ENCODE measurements around the gene FAM210A.
A peak's percentile ranks its signal among the peaks of the same experiment; 100 is the strongest.
"Not testable (repeated sequence)": the region's sequence is repeated elsewhere in the genome, so short reads cannot be mapped to it uniquely, and the experiment has no call there.

Gene FAM210A

DNA sequence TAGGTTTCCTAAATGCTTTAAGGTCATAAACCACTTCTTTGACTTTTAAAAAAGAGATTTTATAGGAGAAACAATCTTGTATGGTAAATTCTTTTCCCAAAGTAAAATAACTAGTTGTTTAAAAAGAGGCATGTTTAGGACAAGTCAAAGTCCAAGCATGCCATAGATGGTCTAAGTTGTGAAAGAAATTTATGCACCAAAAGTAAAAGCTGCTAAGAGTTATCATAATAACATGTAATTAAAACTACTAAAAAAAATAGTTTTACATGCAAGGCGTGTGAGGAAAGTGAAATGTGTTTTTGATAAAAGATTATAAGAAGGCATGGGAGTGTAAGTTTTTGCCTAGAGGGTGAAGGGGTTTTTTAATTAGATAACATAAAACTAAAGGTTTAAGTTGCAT, 22.5 kb downstream of the FAM210A start:
- no peak for DNase-seq (ENCODE audit: low read depth)

GRCh38 chr18:13700153-13700552, 26.2 kb downstream of the FAM210A start:
- no peak for DNase-seq (ENCODE audit: low read depth)

DNA sequence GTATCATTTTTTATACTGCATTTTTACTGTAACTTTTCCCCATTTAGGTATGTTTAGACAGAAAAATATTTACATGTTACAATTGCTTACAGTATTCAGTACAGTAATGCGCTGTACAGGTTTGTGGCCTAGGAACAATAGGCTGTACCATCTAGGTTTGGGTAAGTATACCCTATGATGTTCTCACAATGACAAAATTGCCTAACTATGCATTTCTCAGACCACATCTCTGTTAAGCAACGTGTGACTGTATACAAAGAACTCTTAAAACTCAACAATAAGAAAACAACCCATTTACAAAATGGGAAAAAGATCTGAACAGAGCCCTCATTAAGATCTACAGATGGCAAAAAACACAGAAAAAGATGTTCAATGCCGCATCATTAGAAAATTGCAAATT, 29.4 kb downstream of the FAM210A start:
- no peak for DNase-seq (ENCODE audit: low read depth)

DNA sequence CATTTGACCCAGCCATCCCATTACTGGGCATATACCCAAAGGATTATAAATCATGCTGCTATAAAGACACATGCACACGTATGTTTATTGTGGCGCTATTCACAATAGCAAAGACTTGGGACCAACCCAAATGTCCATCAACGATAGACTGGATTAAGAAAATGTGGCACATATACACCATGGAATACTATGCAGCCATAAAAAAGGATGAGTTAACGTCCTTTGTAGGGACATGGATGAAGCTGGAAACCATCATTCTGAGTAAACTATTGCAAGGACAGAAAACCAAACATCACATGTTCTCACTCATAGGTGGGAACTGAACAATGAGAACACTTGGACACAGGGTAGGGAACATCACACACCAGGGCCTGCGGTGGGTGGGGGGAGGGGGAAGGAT, 31.0 kb downstream of the FAM210A start:
- DNase-seq (ENCODE audit: low read depth), result not testable (repeated sequence)

- not testable (repeated sequence) for DNase-seq (ENCODE audit: low read depth)
Measured at GRCh38 chr18:13690060-13690459, 36.3 kb downstream of the FAM210A start.

- DNase-seq (ENCODE audit: low read depth), result no peak
Measured at GRCh38 chr18:13688191-13689136, 37.9 kb downstream of the FAM210A start.

DNA sequence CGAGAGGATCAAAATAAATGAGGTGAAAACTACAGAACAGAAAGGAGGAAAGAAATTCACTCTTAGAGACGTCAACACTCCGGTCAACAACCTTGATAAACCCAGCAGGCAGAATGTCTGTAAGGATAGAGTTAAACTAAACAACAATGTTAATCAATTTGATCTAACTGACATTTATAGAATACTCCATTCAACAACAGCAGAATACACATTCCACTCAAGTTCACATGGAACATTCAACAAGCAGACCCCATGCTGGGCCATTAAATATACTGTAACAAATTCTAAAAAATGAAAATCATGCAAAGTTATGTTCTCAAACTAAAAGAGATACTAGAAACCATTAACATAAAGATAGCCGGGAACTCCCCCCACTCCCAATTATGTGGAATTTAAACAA, 41.8 kb downstream of the FAM210A start:
- DNase-seq (ENCODE audit: low read depth), result no peak

DNA sequence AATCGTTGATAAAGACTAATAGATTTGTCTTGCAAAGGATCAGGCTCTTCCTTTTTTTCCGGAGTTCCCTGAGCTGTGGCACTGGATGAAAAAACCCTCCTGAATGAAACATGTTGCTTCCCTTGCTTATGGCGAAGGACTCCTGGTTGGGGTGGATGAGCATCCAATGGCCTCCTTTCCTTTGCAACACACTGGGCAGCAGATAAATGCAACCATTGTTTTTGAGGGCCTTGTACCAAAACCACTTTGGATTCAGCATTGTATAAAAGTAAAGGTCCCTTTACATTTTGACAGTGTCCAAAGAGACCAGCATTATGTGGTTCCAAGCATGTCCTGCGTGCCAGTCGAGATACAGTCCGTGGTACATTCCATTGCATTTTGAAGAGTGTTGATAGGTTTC, 44.7 kb downstream of the FAM210A start:
- no peak for DNase-seq (ENCODE audit: low read depth)

DNA sequence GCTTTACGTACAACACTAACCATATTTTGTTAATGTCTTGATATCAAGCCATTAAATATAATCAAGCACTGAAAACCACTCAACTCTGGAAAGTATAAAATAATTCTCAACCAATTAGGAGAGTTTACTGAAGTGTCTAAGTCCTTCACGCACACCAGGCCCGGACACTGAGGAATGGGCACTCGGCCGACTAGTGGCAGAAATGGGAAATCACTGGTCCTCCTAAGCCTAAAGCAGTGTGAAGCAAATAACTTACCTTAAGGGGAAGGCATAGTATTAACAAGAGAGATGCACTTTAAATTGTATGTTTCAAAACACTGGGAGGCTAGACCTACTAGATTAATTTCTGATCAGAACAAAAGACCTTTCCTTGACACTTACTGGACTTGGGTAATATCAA, 45.7 kb downstream of the FAM210A start:
- DNase-seq (ENCODE audit: low read depth), result no peak

DNA sequence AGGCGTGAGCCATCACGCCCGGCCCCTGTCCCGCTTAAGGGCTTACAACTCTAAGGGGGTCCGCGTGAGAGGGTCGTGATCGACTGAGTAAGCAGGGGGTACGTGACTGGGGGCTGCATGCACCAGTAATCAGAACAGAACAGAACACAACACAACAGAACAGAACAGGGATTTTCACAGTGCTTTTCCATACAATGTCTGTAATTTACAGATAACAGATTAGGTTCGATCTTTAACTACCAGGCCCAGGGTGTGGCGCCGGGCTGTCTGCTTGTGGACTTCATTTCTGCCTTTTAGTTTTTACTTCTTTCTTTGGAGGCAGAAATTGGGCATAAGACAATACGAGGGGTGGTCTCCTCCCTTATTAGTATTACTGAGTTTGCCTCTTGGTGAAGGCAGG, 49.0 kb downstream of the FAM210A start:
- DNase-seq (ENCODE audit: low read depth), result not testable (repeated sequence)

DNA sequence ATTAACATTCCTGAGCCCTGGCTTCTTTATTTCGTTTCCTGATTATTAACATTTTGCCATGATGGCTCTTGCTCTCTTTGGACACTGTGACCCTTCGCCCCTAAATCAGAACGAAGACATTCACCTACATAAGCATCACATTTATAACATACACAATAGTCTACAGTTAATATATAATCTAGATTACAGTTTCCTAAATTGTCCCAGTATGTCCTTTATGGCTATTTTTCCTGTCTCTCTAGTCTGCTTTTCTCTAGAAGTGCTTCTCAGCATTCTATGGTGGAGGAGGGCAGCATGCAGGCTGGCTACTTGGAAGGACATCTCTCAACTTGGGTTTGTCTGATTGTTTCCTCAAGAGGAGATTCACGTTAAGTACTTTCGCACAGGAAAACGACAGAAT, 49.9 kb downstream of the FAM210A start:
- no peak for DNase-seq (ENCODE audit: low read depth)

DNA sequence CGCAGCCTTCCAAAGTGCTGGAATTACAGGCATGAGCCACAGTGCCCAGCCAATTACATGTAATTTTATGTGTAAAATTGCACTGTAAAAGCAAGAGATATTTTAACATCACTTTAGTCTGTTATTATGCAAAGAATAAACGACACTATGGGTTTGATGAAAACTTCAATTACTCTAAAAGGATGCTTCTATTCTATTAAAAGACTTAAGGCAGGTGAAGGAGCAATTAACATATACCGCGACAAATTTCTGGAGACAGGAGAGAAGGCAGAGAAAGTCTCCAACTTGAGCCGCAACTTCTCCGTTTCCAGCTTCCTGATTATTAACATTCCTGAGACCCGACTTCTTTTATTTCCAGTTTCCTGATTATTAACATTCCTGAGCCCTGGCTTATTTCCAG, 53.7 kb downstream of the FAM210A start:
- no peak for DNase-seq (ENCODE audit: low read depth)

DNA sequence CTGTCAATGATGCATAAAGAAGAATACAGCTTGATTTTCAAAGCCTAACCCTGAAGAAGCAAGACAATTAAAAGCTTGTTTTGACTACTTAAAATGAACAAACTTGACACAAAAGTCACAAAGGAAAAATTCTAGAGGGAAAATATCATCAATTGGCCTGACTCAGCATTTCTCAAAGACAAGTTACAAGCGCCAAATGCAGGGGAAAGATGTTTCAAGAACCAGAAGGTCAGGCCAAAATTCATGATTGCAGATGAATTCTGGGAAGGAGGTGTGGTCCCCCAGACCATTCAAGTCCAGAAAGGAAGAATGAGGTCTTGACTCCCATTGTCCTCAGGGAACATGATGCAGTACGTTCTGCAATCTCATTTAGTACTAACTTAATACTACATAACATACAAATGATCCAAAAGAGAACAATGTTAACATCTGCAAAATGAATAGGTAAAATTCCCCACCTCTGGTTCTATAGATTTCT, 64.5 kb downstream of the FAM210A start:
- no peak for DNase-seq (ENCODE audit: low read depth)

DNA sequence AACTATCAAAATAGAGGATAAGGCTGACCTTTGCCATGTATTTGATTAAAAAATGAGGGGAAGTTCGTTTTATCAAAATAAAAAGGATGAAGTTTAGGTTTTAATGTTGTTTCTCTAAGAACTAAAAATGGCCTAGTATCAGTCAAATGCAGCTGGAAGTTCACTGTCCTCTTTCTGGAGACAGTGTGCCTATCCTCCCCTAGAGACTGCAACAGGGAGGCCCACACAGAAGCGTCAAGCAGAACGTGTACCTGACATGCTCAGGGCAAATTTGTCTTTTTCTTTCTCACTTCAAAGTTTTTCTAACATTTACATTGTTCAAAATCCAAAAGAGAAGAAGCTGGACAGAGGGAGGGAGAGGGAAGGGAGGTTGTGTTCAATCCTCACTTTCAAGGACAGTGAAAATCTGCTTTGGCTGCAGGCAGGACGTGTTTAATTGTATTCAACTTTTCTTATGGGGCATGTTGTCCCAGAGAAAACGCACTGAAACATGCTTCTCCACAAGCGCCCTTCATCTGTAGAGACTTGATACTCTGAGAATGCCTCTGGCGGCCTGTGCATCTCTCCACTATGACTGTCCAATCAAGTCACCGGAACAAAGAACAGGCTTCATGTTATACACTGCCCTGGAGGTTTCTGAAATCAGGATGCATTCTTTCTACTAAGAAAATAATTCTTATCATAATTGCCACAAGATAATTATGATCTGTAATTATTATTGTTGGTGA, 65.1 kb downstream of the FAM210A start:
- DNase-seq (ENCODE audit: low read depth), result no peak

DNA sequence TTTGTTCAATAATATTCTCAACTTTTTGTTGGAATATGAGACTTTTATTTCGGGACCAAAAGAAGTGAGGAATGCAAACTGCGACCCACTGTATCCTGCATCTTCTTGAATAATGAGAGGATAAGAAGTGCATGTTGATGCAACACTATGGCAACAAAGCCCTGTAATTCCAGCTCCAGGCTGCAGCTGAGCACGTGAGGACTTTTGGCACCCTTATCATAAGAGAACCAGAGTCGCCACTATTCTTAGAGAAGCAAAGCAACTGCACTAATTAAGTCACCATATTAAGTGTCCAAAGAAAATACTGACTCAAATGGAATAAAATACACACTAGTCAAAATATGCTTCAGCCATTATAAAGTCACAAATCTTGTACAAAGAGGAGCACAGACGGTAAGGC, 65.8 kb downstream of the FAM210A start:
- DNase-seq (ENCODE audit: low read depth), result peak; percentile 27

DNA sequence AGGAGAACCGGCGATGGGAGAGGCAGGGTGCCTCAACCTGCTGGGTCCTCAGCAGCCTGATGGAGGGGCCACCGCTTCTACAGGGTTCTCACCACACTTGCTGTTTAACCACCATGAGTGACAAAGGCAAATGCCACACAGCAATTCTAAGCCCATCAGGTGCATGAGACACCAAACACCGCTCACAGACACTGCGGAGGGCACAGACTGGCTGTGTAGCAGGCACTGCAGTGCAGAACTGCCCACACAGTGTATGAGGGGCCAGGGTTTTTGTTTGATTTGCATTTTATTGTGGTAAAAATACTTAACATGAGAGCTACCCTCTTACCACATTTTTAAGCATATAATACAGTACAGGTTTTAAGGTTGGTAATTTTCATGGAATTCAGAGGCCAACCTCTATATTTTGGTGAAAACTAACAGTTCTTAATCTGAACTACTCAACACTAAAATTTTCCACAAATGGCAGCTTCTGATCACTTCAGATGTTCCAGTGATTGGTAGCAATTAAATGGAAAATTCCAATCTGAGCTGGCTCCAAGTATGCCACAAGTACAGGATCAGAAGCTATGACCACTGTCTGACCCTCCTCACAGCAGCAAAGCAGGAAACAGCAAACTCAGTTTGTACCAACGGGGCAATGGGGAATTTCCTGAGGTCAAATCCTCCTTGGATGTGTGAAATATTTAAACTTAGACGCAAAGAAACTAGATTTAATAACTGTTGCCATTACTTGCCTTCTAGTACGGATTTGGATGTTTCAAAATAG, 67.7 kb downstream of the FAM210A start:
- DNase-seq (ENCODE audit: low read depth), result no peak

DNA sequence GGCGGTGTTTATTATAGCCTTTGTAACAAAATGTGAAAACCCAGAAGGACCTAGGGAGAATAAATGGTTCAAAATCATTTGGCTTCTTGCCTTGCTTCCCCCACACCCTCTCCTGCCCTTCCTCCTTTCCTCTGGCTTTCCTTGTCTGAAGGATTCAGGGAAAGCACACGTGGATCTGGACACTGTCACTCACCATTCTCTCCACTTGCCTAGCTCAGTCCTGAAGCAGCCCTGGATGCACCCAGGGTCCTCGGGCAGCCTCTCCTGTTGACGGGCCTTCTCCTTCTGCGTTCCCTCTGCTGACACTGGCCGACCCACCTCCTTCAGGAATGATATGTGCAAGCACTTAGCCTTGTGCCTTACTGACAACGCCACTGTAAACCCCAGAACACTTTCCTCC, 68.4 kb downstream of the FAM210A start:
- DNase-seq (ENCODE audit: low read depth), result no peak

GRCh38 chr18:13653746-13654433, 72.5 kb downstream of the FAM210A start:
- DNase-seq (ENCODE audit: low read depth), result no peak

DNA sequence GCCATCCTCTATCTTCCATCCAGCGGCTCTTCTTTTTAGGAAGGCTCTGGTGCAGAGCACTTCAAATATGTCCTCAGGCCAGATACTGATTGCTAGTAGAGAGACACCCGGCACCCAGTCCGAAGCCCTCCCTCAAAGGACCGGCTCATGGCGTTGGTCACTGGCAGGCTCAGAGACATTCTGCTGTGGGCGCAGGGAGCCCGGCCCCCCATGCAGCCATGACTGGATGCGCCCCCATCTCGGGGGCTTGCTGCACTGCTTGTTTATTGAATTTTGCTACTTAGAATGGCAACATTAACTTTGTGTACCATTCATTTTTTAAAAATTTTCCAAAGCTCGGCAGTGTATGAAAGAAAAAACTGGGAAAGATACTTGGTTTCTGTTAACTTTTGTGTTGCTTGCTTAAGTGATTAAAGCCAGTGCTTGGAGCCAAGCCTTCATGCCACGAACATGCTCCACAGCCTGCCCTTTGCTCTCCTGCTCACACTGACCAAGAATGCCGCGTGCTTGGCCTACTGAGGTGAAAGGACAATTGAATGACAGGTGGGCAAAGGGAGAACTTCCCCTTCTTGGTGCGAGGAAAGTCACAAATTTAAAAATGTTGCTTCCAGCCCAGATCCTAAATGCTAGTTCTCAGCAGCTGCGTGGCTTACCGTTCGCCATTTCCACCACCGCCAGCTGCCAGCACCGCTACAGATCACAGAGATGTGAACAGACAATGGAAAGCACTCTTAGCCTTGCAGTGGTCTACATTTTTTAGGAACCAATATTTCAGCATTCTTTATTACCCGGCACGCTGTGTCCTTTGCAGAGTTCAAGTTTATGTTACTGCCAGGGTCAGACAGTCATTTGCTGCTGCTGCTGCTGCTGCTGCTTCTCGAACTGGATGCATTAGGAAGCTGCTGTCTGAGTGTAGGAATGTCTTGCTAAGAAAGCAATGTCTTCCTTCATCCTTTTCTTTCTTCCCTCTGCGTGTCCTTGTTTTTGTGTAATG, 76.7 kb downstream of the FAM210A start:
- DNase-seq (ENCODE audit: low read depth), result no peak

DNA sequence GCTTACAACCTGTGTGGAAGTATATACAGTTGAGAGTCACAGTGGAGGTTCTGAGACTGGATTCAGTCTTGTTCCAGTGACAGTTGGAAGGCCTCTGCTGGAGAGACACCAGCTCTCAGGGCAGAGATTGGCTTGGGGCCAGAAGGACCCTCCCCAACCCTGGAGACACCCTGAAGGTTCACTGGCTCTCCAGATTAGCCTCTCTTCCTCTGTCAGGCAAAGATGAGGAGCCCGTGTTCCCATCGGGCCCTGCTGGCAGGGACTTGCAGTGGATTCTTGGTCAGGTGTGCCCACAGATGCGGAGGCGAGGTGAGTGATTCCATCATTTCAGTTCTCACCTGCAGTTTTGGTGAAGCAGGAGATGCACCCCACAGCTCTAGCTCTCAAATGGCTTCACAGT, 78.6 kb downstream of the FAM210A start:
- DNase-seq (ENCODE audit: low read depth), result no peak

- no peak for DNase-seq (ENCODE audit: low read depth)
Measured at GRCh38 chr18:13646633-13647032, 79.7 kb downstream of the FAM210A start.
